Stimulated activated CD8-positive, alpha-beta memory T cell treated with anti-CD3 and anti-CD28 coated beads, Interleukin-12 subunit alpha, Interleukin-12 subunit beta, amount 100 ng/mL, for 1 hour (primary cell): ENCODE measurements around the gene KIF3C.
"Not testable (repeated sequence)": the region's sequence is repeated elsewhere in the genome, so short reads cannot be mapped to it uniquely, and the experiment has no call there.

Source experiments
- DNase-seq: peaks from one replicate; pipeline ENCODE4 v3.0.0-alpha.2; 2020; ENCODE audit warnings: low read depth

Gene KIF3C

DNA sequence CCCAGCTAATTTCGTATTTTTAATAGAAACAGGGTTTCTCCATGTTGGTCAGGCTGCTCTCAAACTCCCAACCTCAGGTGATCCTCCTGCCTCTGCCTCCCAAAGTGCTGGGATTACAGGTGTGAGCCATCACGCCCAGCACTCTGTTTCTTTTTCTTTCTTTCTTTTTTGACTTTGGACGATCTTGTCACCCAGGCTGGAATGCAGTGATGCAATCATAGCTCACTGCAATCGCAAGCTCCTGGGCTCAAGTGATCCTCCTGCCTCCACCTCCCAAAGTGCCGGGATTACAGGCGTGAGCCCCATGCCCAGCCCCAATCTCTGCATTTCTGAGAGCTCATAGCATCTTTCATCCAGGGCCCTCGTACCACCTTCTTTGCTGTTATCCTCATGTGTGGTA, 17.1 kb upstream of the KIF3C start:
- not testable (repeated sequence) for DNase-seq

DNA sequence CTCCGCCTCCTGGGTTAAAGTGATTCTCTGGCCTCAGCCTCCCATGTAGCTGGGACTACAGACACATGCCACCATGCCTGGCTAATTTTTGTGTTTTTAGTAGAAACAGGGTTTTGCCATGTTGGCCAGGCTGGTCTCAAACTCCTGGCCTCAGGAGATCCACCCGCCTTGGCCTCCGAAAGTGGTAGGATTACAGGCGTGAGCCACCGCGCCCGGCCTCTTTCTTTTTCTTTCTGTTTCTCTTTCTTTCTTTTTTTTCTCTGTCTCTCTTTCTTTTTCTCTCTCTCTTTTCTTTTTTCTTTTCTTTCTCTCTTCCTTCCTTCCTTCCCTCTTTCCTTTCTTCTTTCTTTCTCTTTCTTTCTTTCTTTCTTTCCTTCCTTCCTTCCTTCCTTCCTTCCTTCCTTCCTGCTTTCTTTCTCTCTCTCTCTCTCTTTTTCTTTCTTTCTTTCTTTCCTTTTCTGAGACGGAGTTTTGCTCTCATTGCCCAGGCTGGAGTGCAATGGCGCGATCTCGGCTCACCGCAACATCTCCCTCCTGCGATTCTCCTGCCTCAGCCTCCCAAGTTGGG, 16.6 kb upstream of the KIF3C start:
- not testable (repeated sequence) for DNase-seq

DNA sequence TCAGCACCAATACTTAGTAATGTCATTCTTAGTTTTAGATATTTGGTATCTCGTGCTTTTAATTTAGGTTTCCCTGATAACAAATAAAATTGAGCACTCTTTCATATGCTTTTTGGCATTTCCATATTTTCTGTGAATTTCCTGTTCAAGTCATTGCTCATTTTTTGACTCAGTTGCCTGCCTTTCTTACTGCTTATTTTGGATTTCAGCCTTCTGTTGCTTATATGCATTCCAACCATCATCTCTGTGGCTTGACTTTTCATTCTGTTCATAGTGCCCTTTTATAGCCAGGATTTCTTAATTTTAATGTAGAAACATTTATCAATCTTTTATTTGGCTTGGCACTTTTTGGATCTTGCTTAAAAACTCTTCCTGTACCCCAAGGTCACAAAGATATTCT, 14.5 kb upstream of the KIF3C start:
- DNase-seq = no peak

DNA sequence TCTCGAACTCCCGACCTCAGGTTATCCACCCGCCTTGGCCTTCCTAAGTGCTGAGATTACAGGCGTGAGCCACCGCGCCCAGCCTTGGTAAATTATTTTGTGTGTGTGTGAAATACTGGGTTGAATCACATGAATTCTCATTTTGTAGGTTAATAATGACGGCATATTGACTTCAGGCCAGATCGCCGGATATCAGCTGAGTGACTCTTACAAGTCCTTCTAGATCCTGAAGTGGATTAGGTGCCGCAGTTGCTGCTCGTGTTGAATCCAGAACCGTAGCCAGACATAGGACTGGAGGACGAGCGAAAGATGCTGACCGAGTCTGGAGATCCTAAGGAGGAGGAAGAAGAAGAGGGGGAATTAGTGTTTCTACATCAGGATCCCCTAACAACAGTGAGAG, 12.2 kb upstream of the KIF3C start:
- no peak for DNase-seq

DNA sequence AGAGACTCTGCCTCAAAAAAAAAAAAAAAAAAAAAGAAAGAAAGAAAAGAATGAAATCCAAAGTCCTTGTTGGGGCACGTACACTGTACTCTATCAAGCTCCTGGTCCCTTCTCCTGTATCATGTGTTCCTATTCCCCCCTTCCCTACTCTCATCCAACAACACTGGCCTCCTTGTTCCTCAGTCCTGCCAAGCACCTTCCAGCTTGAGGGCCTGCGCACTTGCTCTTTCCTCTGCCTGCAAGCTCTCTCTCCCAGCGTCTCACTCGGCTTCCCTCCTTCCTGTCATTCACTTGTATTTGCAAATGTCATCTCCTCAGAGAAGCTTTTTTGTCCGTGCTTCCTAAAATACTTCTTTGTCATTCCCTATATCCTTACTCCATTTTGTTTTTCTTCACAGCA, 10.8 kb upstream of the KIF3C start:
- no peak for DNase-seq

DNA sequence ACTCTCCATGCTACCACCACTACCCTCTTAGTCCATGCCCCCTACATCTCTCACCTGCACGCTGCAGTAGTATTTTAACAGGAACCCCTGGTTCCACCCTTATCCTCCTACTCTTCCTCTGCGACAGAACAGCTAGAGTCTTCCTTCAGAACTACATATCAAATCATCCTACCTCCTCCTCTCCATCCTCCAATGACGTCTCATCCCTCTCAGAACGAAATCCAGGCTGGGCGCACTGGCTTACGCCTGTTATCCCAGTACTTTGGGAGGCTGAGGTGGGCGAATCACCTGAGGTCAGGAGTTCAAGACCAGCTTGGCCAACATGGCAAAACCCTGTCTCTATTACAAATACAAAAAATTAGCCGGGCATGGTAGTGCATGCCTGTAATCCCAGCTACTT, 10.3 kb upstream of the KIF3C start:
- no peak for DNase-seq

DNA sequence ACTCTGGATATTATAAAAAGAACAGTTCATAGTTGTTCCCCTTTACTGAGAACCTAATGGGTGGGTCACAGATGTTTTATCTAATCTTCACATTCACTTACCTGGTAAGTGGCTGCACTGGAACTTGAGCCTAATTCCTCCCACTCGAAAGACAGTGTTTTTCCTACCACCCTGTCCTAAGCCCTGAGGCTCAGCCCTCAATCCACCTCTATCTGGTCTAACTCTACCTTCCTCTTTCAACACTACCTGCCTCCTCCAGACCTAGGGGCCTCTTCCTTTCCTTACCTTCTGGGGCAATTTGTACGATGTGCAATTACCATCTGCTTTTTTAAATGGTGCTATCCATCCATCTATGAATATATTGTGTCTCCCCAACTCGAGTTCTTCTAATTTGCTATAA, 9.7 kb upstream of the KIF3C start:
- DNase-seq = no peak

DNA sequence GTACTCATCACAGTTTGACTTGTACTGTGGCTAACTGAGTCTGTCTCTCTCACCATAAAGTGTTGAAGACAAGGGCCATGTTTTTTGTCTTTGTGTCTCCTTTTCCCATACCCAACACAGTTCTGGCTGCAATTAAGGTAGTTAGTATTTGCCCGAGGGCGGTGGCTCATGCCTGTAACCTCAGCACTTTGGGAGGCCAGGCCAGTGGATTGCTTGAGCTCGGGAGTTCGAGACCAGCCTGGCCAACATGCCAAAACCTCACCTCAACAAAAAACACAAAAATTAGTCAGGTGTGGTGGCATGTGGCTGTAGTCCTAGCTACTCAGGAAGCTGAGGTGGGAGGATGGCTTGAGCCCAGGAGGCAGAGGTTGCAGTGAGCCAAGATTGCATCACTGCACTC, 6.9 kb upstream of the KIF3C start:
- DNase-seq = no peak

DNA sequence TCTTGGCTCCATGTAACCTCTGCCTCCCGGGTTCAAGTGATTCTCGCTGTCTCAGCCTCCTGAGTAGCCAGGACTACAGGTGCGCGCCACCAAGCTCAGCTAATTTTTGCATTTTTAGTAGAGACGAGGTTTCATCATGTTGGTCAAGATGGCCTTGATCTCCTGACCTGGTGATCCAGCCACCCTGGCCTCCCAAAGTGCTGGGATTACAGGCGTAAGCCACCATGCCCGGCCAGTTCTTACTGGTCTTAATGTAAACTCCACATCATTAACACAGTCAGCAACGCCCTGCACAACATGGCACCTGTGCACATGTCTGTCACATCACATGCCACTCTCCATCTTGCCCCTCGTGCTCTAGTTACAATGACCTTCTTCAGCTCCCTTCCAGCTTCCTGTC, 5.8 kb upstream of the KIF3C start:
- no peak for DNase-seq

DNA sequence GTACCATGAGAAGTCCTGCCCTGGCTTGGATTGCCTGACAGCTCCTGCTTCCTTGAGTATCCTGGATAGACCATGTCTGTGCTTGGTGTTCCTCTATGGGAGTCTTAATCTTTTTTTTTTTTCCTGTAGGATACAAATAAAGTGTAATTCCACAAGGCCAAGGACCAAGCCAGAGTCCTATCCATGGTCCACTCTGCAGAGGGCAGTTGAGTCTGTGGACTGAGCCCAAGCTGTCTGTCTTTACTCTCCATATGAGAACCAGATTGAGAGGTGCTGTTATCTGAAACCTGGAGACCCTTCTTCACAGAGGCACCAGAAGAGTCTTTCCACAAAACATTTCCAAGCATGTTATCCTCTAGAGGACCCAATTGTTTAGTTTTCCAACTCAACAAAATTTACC, 1.4 kb upstream of the KIF3C start:
- DNase-seq = no peak

DNA sequence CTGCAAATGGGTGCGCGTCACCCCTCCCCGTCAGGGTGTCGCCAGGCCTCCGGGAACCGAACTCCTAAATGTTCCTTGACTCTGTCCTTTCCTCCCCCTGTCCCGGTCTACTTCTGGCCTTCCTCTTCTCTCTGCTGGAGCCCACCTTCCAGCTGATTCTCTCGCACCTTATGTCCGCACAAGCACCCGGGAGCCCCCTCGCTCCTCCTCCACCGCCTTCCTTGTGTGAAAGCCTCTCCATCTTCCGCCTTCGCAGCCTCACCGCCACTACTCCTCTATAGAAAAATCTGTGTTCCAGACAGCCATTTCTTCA, 627 bp upstream of the KIF3C start:
- DNase-seq = no peak

DNA sequence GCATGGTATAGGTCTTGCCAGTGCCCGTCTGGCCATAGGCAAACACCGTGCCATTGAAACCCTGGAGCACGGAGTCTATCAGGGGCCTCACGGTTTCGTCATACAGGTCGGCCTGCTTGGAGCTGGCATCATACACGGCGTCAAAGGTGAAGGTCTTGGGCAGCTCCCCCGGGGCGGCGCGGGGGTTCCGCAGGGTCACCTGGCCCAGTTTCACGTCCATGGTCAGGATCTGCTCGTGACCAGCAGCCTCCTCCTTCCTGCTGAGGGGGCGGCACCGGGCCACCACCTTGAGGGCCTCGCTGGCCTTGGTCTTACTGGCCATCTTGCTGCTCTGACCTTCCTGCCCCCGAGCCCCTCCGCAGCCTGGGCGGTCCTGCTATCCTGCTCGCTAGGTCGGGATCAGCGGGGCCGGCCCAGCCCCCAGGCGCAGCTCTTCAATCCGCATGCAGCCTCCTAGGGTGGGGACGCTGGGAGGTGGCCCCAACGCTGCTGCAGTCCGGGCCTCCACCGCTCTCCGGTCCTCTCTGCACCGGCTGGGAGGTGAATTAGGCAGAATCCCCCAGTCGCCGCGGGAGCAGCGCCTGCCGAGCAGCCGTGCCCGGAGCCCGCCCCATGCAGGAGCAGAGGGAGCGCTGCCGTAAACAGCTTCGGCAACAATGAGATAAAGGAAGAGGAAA, 563 bp downstream of the KIF3C start:
- DNase-seq = no peak

DNA sequence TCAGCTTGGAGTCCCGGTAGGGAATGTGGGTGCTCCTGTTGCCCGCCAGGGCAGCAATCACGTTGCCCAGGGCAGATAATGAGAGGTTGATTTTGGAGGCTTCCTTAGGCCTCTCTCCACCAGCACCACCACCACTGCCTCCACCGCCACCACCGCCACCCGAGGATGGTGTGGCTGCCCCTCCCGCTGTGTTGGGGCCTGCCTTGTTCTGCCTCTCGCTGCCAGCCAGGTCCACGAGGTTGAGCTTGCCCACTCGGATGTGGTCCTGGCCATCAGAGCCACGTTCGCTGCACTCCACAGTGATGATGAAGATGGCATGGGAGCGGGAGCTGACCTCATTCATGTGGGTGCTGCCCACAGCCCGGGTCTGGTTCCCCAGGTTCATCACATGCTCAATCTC, 1.3 kb downstream of the KIF3C start:
- DNase-seq = no peak

DNA sequence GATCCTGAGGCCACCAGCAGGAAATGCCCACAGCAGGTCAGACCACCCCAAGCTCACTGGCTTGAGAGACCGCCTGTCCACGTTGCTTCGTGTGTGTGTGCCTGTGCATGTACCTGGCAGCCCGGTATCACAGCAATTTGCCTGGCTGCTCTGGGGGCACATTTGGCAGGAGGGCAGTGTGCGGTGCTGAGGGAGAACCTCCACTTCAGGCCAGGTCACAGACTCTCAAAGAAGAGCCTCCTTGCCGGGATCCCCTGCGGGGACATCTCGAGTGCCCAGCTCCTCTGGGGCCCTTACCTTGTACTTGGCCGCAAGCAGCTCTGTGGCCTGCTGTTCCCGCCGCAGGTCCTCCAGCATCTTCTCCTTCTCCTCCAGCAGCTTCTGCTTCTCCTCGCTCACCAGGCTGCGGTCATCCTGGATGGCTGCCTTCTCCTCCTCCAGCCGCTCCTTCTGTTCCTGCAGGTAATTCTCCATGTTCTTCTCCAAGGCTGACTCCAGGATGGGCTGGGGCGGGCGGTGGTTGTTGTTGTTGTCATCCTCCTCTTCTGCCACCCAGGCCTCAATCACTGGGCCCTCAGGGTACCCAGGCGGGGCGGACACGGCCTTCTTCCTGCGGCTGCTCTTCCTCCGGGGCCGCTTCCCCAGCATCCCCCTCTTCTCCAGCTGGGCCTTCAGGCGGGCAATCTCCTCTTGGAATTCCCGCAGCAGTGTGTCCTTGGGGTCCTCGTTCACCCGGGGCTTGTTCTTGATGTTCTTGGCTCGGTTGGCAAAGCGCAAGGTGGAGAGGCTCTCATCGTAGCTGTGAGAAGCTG, 2.0 kb downstream of the KIF3C start:
- DNase-seq = no peak

DNA sequence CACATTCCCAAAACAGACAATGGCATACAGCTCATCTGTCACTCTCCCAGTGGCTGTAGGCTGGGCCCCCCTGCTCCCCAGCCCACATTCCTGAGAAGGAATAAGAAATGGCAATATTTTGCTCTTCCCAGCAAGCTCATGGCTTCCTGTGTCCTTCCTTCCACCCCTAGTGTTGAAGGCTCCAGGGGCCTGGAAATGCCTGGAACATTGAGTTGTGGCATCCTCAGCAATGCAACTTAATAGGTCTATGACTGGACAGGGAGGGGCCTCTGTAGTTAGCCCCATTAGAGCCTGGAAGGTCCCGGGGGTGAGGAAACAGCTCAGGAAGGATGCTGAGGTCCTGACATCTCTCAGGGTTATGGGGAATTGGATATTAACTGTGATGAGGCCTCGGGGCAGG, 3.3 kb downstream of the KIF3C start:
- no peak for DNase-seq

DNA sequence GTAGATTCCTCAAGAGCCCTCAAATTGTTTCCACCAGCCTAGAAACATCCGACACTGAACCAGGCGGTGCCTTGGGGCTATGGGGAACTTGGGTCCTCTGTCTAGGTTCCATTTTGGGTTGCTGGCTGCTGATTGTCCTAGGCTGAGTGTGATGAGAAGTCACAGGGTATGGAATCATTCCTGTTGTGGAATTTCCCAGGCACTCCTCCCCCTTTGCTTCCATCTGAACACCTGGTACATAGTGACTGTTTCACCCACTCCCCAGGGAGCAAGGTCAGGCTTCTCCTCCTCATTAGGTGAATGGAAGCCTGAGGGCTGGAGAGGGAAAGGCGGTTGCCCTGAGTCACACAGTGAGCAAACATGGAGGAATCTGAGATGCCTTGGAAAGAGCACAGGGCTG, 4.5 kb downstream of the KIF3C start:
- no peak for DNase-seq

DNA sequence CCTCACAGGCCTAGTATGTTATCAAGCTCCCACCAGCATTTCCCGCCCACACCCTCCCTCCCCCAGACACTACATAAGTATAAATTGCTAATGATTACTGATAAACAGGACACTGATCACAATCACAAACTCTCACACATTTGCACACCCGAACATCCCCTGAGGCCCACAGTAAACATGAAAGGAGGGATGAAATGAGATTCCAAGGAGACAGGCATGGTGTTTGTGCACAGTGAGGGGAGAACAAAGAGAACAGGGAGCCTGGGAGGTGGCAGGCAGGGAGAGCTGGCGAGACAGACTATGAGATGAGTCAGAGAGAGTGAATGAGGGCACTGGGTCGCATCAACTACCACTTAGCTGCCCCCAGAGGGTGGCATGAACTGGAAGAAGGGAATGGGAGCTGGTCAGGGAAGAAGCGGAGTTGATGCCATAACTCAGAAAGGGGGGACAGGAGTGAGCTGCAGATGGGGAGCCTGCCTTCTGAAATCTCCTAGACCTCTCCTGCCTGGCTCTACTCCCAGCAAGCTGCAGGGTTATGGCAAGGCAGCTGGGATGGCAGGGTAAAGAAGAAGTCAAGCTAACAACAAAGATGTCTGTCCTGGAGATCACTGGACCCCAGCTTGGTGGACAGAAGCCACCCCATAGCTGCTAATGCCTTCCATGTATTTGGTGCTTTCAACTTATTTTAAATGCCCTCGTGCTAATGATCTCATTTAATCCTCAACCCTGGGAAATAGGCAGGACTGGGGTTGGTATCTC, 5.1 kb downstream of the KIF3C start:
- no peak for DNase-seq

DNA sequence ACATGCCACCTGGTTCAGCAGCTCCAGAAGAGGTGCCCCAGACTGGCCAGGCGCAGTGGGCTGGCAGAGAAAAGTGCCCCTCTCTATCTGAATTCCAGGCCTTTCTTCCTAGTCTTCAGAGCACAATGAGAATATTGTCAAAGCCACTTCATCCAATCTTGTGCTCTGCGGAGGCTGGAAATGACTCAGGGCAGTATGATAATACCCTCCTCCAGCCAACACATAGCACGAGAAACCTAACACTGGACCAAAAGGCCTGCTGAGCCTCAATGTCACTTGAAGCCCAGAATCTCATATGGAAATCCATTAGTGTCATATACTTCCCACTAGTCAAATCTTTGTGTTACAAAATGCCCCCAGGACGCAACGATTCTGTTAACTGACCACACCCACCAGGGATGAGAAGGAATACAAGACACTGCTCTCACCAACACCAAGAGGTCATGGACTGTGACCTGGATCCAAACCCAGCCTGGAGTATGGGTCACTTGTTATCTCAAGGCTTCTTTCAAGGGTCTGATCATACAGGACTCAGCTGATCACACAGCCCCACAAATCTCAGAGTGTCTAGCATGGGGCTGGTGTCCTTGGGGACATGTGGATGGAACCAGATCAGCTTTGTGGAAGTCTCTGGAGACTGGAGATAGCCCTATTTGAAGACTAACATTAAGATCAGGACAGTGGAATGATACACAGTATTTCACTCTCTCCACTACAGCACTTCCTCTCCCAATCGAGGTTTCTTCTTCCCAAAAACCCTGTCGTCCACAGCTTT, 10.1 kb downstream of the KIF3C start:
- DNase-seq = no peak

DNA sequence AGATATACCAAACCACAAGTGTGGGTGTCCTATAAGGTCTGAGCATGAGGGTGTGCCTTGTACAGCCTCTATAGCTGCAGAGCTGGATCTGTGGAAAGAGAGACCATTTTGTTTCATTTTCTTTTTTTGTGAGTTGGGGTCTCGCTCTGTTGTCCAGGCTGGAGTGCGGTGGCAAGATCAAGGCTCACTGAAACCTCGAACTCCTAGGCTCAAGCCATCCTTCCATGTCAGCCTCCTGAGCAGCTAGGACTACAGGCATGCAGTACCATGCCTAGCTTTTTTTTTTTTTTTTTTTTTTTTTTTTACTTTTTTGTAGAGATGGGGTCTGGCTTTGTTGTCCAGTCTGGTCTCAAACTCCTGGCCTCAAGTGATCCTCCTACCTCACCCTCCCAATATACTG, 10.7 kb downstream of the KIF3C start:
- no peak for DNase-seq

DNA sequence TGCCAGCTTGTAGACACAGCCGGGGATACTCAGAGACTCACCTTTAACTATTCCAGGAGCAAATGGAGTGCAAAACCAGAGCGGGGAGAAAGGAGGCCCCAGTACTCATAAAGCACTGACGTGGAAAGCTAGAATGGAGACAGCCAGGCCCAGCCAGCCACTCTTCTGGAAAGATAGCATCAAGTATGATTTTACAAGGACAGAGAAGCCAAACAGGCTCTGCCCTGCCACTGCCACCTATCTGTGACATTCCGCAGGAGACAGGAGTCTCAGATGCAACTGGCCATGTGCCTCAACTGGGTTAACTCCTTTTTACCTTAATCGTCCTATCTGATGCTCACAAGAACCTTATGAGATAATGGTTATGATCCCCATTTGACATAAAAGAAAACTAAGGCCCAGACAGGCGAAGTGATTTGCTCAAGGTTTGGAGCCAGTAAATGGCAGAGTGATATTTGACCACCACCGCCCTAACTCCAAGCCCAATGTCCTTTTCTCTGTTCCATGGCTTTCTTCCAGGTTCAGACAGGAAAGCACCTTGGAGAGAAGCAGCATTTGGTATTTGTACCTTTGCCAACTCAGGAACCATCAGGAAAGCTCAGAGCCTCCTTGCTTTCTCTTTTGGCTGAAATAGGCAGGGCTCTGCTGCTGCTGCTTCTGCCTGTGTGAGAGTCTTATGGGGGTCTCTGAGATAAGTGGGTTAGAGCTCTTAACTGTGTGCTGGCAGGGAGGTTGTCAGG, 15.6 kb downstream of the KIF3C start:
- DNase-seq = no peak

DNA sequence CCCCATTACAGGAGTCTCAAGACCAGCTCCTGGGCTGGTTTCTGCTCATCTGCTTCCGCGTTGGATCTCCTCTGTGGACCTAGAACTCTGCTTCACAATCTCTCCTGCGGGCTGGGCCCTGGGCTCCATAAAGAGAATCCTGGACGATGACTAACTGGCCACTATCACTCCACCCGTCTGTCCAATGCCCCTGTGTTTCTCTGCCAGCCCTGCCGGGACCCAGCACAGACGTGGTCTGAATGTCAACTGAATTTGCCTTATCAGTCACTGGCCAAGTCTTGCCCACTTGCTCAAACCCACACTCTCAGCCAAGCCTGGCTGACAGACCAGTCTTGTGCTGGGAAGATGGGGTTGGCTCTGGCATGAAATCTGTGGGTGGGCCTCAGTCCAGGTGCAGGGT, 17.4 kb downstream of the KIF3C start:
- DNase-seq = no peak

DNA sequence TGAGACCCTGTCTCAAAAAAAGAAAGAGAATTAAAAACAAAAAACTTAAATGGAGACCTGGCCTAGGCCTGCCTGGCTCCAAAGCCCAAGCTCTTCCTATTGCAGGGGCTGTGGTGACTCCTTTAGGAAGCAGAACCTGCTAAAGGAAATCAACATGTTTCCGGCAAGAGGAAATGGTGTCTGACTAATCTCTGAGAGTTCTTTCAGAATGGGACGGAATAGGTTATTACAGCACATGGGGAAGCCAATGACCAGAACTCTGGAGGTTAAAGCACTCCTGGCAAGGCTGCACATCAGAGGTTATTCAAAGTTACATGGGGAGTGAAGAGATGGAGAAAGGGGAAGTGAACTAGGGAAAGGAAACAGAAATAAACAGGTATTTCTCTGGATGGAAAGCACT, 21.4 kb downstream of the KIF3C start:
- DNase-seq = no peak
